ENCODE measurements around the gene TNNT2. TPM values are rescaled to one million over a fixed set of nuclear protein-coding genes. Genes with fewer than 3 reads are reported as not detected.

Gene TNNT2
- total and polyA plus RNA-seq, 2 donors from 2014 or later, result 2.1 to 117 TPM

GRCh38 chr1:201420608-201421002 lies 43.1 kb upstream of the TNNT2 start:
- H3K36me3 ChIP-seq (ENCODE audit: control insufficient read depth in 2 of 3, insufficient read depth in 3 of 3, low read length in 3 of 3), result no peaks in the 10 kb centered on the region
- no peaks in the 10 kb centered on the region for H3K9me3 ChIP-seq (ENCODE audit: control insufficient read depth in 2 of 3, insufficient read depth in 1 of 3, low read length in 3 of 3)
- no peaks in the 10 kb centered on the region for H3K4me1 ChIP-seq (ENCODE audit: control insufficient read depth in 2 of 3, insufficient read depth in 2 of 3, low read depth in 1 of 3, low read length in 3 of 3)
- no peak for FAIRE-seq
- H3K27ac ChIP-seq (ENCODE audit: low read depth in 2 of 2, low read length in 2 of 2), result no peak overlapping the region
- no peak for DNase-seq
- intact Hi-C loops (cut with DNase I), result no loop called here
- TF ChIP-seq, protein P1, sequence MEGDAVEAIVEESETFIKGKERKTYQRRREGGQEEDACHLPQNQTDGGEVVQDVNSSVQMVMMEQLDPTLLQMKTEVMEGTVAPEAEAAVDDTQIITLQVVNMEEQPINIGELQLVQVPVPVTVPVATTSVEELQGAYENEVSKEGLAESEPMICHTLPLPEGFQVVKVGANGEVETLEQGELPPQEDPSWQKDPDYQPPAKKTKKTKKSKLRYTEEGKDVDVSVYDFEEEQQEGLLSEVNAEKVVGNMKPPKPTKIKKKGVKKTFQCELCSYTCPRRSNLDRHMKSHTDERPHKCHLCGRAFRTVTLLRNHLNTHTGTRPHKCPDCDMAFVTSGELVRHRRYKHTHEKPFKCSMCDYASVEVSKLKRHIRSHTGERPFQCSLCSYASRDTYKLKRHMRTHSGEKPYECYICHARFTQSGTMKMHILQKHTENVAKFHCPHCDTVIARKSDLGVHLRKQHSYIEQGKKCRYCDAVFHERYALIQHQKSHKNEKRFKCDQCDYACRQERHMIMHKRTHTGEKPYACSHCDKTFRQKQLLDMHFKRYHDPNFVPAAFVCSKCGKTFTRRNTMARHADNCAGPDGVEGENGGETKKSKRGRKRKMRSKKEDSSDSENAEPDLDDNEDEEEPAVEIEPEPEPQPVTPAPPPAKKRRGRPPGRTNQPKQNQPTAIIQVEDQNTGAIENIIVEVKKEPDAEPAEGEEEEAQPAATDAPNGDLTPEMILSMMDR (IDR thresholded peaks at IDR 0.05; ENCODE audit: borderline replicate concordance, extremely low read depth, insufficient read depth), result no peak
- no peak overlapping the region for H3K4me3 ChIP-seq (ENCODE audit: low read length in 3 of 3)
- no peak overlapping the region for H3K9ac ChIP-seq (ENCODE audit: low read length in 3 of 3)
- no peaks in the 10 kb centered on the region for H3K27me3 ChIP-seq (ENCODE audit: control insufficient read depth, insufficient read depth, low read length)

- no peak overlapping the region for H3K4me3 ChIP-seq (ENCODE audit: low read length in 3 of 3)
- intact Hi-C loops (cut with DNase I), result no loop called here
- H3K27ac ChIP-seq (ENCODE audit: low read depth in 2 of 2, low read length in 2 of 2), result no peak overlapping the region
- no peaks in the 10 kb centered on the region for H3K27me3 ChIP-seq (ENCODE audit: control insufficient read depth, insufficient read depth, low read length)
- DNase-seq (peak in 4 of 5 donors; percentile 47 to 76 (median 64)), FAIRE-seq (no peak)
- no peaks in the 10 kb centered on the region for H3K4me1 ChIP-seq (ENCODE audit: control insufficient read depth in 2 of 3, insufficient read depth in 2 of 3, low read depth in 1 of 3, low read length in 3 of 3)
- no peaks in the 10 kb centered on the region for H3K9me3 ChIP-seq (ENCODE audit: control insufficient read depth in 2 of 3, insufficient read depth in 1 of 3, low read length in 3 of 3)
- TF ChIP-seq, protein P1 (IDR thresholded peaks at IDR 0.05; ENCODE audit: borderline replicate concordance, extremely low read depth, insufficient read depth), result no peak
- no peak overlapping the region for H3K9ac ChIP-seq (ENCODE audit: low read length in 3 of 3)
- no peaks in the 10 kb centered on the region for H3K36me3 ChIP-seq (ENCODE audit: control insufficient read depth in 2 of 3, insufficient read depth in 3 of 3, low read length in 3 of 3)
Observed at GRCh38 chr1:201419746-201420607, 42.5 kb upstream of the TNNT2 start.

GRCh38 chr1:201419256-201419655 lies 41.8 kb upstream of the TNNT2 start:
- H3K4me1 ChIP-seq (ENCODE audit: control insufficient read depth in 2 of 3, insufficient read depth in 2 of 3, low read depth in 1 of 3, low read length in 3 of 3), result no peaks in the 10 kb centered on the region
- no peak for FAIRE-seq
- H3K9ac ChIP-seq (ENCODE audit: low read length in 3 of 3), result no peak overlapping the region

More at GRCh38 chr1:201419256-201419655, 41.8 kb upstream of the TNNT2 start:
- Histone ChIP-seq H3K27ac (ENCODE audit: low read depth in 2 of 2, low read length in 2 of 2) (no peak overlapping the region), H3K9me3 (ENCODE audit: control insufficient read depth in 2 of 3, insufficient read depth in 1 of 3, low read length in 3 of 3) (no peaks in the 10 kb centered on the region), H3K4me3 (ENCODE audit: low read length in 3 of 3) (no peak overlapping the region), H3K27me3 (ENCODE audit: control insufficient read depth, insufficient read depth, low read length) (no peaks in the 10 kb centered on the region), H3K36me3 (ENCODE audit: control insufficient read depth in 2 of 3, insufficient read depth in 3 of 3, low read length in 3 of 3) (no peaks in the 10 kb centered on the region)
- intact Hi-C loops (cut with DNase I), result no loop called here
- TF ChIP-seq, protein P1 (IDR thresholded peaks at IDR 0.05; ENCODE audit: borderline replicate concordance, extremely low read depth, insufficient read depth), result no peak
- DNase-seq, result no peak

Measured in kidney (tissue), 14 donors.